GM12891 (cell line): ENCODE results near the gene CFAP298.

Experiments used
- DNase-seq: peaks from one replicate; pipeline ENCODE4 v3.0.0; 2011; ENCODE audit warnings: low spot score; ENCODE audit not compliant: insufficient read length
- FAIRE-seq: peaks from 2 replicates; lab custom pipeline; 2011; peaks lifted over from hg19 to GRCh38; lab: Jason Lieb, UNC
- PAX5 ChIP-seq: IDR thresholded peaks from 2 replicates; pipeline ENCODE4 v1.6.1; 2011; ENCODE audit warnings: low read length, moderate library complexity, mild to moderate bottlenecking; ENCODE audit not compliant: insufficient read depth, severe bottlenecking
- POLR2A ChIP-seq: IDR thresholded peaks from 2 replicates; pipeline ENCODE4 v1.6.1; 2011; ENCODE audit warnings: low read depth, low read length, control low read depth
- POLR2AphosphoS5 ChIP-seq: IDR thresholded peaks from 2 replicates; pipeline ENCODE4 v1.6.1; 2011; ENCODE audit warnings: low read depth, low read length, control low read depth
- POU2F2 ChIP-seq: IDR thresholded peaks from 2 replicates; pipeline ENCODE4 v1.6.1; 2011; ENCODE audit warnings: low read depth, mild to moderate bottlenecking, control low read depth, low read length, moderate library complexity
- SPI1 ChIP-seq: IDR thresholded peaks from 2 replicates; pipeline ENCODE4 v1.6.1; 2011; ENCODE audit warnings: low read depth, low read length, control low read depth
- TAF1 ChIP-seq: IDR thresholded peaks from 2 replicates; pipeline ENCODE4 v1.6.1; 2011; ENCODE audit warnings: low read depth, low read length, control low read depth

The CFAP298 gene

DNA sequence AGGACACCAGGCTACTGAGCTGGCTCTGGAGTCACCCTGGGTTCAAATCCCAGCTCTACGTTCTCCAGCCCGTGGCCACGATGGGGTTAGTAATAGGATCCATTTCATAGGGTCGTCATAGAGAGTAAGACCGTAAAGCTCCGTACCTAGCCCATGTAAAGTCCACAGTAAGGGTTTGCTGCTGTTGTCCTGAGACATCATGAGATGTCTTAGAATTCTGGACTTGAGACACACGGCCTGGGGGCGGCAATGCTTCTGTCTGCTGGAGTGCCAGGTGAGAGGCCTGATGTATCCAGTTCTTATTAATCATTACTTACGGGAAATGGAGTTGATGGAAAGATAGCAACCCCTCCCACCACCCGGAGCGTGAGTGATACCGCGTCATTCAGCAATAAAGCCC lies 30.4 kb downstream of the CFAP298 start:
- FAIRE-seq (no peak), DNase-seq (no peak)
- TF ChIP-seq SPI1 (no peak), POLR2A (no peak), POU2F2 (no peak), POLR2AphosphoS5 (no peak), PAX5 (no peak)

DNA sequence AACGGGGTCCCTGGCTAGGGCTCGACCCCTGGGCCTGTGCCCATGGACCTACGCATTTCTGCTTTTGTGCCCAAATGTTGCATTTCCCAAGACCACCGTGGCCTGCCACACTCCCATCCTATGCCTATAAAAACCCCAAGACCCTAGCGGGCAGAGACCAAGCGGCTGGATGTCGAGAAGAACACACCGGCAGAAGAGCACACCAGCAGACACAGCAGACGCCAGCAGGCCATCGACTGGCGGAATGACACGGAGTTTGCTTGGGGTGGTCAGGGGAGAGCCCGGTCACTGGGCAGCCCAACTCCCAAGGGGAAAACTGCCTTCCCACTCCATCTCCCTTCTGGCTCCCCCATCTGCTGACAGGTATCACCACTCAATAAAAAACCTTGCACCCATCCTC lies 31.2 kb downstream of the CFAP298 start:
- DNase-seq (no peak), FAIRE-seq (no peak)
- TF ChIP-seq POLR2AphosphoS5 (no peak), SPI1 (no peak), POLR2A (no peak), POU2F2 (no peak), PAX5 (no peak), TAF1 (no peak)

DNA sequence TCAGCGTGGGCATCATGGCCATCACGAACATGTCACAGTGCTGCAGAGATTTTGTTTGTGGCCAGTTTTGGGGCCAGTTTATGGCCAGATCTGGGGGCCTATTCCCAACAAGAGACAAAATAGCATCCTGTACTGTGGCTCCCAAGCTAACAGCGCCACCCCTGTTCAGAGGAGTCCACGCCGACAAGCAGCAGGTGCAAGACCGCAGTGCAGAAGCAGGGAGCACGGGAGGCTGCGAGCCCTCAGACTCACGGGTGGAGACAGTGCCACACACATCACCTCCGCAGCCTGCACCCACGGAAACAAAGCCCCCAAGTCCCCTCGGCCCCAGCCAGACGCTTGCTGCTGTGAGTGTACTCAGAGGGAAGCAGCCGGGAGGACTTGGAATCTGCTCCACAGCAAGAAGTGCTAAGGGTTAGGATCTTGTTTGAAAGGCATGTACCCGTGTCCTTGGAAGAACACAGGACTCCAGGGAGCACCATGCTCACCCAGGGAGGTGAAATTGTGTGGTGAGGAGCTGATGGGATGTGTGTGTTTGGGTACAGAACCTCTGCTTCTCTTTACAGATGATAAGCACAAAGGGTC lies 34.0 kb downstream of the CFAP298 start:
- TF ChIP-seq POLR2AphosphoS5, result no peak
- no peak for TF ChIP-seq TAF1
- TF ChIP-seq SPI1, result no peak
- TF ChIP-seq POU2F2, result no peak
- TF ChIP-seq POLR2A, result no peak
- no peak for TF ChIP-seq PAX5
- DNase-seq (no peak), FAIRE-seq (no peak)

DNA sequence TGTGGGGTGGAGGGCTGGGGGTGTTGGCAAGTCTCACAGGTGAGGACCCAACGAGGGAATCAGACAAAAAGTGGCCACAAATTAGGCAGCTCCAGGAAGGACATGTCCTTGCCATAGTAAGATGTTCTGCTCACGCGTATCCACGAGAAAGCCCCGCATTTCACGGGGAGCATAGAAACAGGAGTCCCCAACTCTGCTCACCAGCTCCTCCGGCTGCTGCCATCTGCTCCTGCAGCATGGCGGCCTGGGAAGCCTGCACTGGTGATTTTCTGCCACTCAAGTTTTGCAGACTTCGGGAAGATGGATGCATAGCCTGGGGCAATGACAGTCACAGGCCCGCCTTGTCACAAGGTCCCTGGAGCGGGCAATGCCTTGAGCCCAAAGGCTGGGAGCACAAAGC lies 36.2 kb downstream of the CFAP298 start:
- FAIRE-seq (no peak), DNase-seq (no peak)
- TF ChIP-seq POLR2AphosphoS5 (no peak), POU2F2 (no peak), PAX5 (no peak), POLR2A (no peak), SPI1 (no peak), TAF1 (no peak)

DNA sequence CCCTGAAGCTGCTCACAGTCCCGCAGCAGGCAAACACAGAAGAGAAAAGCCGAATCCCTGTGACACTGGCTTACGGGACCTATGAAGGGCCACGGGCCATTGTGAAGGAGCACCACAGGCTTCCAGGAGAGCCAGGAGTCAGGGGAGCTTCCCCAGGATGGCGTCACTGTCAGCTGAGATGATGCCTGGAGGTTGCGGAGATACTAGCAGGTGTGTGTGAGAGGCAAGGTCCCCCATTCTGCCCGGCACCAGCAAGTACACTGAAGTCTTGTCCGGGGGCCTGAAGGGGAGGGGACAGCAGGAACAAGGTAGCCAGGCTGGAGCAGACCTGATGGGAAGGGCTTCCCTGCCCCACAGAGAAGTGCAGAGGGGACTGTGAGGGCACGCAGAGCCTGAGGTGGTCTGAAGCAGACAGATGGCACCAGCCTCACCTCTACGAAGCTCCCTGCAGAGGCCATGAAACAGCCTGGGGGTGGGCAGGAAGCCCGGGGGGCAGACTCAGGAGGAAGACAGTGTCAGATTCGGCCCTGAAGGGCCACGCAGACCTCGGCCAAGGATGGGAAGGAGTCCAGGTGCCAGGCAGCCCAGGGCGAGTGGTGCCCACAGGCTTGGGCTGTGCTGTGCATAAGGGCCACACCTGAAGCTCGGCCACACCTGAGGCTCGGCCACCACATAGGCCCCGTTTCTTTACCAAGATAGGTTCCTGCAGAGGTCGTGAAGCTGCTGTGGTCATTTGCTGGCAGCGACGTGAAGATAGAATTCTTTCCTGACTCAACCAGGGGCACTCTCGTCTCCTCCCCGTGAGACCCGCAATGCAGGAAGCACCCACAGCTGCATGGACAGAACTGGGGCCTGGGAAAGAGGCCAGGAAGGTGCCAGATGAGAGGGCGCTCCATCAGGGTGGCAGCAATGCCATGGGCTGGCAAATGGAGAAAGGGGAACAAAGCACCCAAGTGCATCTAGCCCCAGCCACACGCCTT lies 36.9 kb downstream of the CFAP298 start:
- TF ChIP-seq SPI1 (no peak), POLR2AphosphoS5 (no peak), POU2F2 (no peak), POLR2A (no peak), PAX5 (no peak), TAF1 (no peak)
- FAIRE-seq, result no peak
- no peak for DNase-seq

DNA sequence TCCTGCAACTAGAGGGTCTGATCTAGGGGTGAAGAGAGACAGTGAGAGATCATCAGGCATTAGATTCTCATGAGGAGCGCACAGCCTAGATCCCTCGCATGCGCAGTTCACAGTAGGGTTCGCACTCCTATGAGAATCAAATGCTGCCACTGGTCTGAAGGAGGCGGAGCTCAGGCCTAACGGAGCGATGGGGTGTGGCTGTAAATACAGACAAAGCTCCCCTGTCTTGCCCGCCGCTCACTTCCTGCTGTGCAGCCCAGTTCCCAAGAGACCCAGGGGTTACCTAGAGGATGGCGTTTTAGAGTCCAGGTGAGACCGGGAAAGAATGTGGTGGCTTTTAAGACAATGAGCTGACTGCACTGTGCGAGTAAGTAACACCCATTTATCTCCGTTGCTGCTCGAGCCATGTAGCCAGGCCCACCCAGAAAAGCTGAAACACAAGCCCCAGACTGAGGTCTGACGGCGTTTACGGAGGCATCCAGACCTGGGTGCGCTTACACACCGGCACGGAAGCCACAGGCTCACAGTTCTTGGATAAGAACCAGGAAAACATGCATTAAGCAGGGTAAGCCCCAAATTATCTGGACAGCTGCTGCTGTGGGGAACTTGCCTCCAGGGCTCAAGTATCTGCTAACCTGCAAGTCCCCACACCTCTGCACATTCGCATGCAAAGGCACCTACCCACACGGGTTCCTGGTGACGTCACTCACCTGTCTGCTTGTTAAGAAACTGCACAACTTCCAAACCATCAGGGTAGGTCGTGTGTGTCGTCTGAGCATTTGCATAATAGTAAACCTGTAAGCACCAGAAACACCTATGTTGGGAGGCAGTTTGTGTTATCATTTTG lies 39.4 kb downstream of the CFAP298 start:
- no peak for TF ChIP-seq TAF1
- FAIRE-seq, result no peak
- DNase-seq, result no peak

DNA sequence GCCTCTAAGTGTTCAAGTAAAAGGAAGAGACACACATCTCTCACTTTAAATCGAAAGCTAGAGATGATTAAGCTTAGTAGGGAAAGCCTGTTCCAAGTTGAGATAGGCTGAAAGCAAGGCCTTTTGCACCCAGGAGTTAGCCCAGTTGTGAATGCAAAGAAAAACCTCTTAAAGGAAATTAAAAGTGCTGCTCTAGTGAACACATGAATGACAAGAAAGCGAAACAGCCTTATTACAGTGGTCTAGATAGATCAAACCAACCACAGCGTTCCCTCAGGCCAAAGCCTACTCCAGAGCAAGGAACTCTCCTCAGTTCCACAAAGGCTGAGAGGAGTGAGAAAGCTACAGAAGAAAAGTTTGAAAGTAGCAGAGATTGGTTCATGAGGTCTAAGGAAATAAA lies 41.7 kb downstream of the CFAP298 start:
- TF ChIP-seq PAX5 (no peak), SPI1 (no peak), POLR2AphosphoS5 (no peak), POU2F2 (no peak), POLR2A (no peak), TAF1 (no peak)
- no peak for DNase-seq
- FAIRE-seq, result no peak

DNA sequence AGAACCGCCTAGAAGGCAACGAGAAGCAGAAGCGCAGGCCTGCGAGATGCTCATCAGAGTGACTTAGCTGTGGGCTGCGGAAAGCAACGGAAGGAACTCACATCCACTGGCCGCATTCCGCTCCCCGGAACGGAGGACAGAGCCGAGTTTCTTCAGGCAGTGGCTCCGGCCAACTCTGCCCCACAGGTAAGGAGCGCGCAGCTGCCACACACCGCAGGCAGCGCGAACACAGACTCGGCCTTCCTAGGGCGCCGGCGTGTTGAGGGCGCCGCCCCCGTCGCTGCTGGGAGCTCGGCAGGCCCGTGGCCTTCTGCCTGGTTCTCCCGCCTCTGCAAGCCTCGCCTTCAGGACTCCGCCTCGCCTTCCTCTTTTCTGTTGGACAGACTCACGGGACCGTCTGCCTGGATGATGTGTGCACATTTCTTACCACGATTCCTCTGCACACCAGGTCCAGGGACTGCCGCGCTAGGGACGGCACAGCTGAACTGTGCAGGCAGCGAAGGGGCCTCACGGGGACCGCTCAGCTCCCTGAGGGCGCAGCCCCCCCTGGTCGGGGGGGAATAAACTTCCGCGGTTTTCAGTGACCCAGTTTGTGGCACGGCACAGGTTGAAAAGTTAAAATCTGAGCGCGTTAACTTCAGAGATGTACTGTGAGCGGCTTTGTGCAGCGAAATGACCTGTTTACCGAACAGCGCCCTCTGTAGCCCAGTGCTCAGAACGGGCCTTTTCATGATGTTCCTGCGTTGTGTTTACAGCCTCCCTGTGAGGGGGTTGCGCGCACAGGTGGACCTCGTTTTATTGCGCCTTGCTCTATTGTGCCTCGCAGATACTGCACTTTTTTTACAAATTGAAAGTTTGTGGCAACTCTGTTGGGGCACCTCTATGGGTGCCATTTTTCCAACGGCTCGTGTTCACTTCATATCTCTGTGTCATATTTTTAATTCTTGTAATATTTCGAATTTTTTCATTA lies 42.6 kb downstream of the CFAP298 start:
- TF ChIP-seq POU2F2, result no peak
- TF ChIP-seq TAF1, result no peak
- no peak for TF ChIP-seq POLR2A
- peak; percentile 63 for DNase-seq

DNA sequence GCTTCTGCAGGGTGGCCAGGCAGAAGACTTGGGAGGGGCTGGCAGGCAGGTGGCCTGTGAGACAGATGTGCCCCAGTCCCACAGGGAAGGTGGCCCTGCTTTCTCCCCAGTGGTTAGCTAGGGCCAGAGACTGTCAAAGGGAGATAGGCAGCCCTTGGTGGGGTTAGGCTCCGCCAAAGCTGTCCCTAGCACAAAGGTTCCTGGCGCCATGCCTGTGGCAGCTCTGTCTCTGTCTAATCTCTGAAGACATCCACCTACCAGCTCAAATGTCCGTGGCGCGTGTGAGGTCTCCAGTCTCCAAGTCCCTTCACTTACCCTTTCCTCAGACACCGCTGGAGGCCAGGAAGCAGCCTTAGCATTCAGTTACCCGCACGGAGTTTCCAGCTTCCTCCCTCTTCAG lies 44.6 kb downstream of the CFAP298 start:
- no peak for DNase-seq
- FAIRE-seq, result no peak
- TF ChIP-seq PAX5 (no peak), POLR2A (no peak), POU2F2 (no peak), POLR2AphosphoS5 (no peak), SPI1 (no peak), TAF1 (no peak)

More for the DNA sequence above, 42.6 kb downstream of the CFAP298 start:
- peak; percentile 79 for FAIRE-seq
